Stimulated activated CD8-positive, alpha-beta memory T cell treated with anti-CD3 and anti-CD28 coated beads, Interleukin-12 subunit alpha, Interleukin-12 subunit beta, amount 100 ng/mL, for 4 hours (primary cell): ENCODE measurements around the gene PIAS4.

Source experiments
- DNase-seq: peaks from one replicate; pipeline ENCODE4 v3.0.0-alpha.2; 2020; ENCODE audit warnings: low read depth

Gene PIAS4

DNA sequence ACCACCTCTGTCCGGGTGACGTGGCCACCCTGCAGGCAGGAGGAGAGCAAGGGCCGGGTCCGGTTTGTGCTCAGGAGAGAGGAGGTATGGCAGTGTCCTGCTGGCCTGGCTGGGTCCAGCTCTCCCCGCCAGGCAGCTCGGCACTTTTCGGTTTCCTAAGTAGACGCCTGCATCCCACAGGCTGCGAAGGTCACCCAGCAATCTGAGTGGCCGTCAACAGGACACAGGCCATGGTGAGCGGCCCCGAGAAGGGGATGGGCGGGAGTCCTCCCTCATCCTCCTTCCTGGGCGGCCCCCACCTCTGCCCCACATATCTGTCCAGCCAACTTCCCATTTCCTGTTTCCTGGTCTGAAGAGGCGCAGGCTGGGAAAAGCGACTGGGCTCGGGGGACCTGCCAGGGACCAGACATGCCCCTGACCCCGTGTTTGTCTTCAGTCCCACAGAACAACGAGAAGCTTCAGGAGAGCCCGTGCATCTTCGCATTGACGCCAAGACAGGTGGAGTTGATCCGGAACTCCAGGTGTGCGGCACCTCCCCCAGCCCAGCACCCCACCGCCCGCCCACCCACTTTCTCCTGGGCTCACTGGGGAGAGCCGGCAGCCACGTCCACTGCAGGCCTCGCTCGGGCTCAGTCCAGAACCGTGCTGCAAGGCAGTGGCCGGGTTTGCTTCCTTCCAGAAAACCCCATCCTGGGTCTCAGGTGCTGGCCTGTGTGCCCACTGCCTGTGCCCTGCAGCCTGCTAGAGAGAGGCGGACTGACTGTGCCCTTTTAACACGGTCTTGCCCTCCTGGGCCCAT is 16.3 kb downstream of the PIAS4 start:
- no peak for DNase-seq

DNA sequence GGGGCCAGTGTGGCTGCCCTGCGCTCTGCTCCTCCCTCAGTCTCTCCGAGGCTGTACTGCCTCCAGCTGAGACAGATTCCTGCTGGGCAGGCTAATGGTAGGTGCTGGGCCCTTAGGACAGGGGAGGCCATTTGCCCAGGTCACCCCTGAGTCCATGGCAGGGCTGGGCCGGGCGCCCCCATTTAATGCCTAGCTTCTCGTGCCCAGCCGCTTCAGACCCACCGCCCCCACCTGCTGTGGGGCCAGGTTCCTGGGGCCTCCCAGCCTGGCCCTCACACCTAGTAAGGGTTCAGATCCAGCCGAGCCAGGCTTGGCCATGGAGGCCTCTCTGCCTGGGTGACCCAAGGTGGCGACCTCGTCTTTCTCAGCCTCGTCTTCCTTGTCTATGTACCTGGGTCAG is 17.8 kb downstream of the PIAS4 start:
- no peak for DNase-seq

DNA sequence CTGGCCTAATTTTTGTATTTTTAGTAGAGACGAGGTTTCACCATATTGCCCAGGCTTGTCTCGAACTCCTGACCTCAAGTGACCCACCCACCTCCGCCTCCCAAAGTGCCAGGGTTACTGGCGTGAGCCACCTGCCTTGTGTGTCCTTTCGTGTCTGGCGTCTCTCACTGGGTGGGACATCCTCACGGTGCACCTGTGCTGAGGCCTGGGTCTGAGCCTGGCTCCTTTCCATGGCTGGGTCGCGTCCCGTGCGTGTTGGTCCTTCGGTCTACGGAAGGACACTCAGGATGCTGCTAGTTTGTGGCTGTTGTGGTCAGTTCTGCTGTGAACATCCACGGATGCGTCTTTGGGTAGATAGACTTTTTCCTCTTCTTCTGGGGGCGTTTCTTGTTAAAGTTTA is 19.6 kb downstream of the PIAS4 start:
- DNase-seq = no peak

DNA sequence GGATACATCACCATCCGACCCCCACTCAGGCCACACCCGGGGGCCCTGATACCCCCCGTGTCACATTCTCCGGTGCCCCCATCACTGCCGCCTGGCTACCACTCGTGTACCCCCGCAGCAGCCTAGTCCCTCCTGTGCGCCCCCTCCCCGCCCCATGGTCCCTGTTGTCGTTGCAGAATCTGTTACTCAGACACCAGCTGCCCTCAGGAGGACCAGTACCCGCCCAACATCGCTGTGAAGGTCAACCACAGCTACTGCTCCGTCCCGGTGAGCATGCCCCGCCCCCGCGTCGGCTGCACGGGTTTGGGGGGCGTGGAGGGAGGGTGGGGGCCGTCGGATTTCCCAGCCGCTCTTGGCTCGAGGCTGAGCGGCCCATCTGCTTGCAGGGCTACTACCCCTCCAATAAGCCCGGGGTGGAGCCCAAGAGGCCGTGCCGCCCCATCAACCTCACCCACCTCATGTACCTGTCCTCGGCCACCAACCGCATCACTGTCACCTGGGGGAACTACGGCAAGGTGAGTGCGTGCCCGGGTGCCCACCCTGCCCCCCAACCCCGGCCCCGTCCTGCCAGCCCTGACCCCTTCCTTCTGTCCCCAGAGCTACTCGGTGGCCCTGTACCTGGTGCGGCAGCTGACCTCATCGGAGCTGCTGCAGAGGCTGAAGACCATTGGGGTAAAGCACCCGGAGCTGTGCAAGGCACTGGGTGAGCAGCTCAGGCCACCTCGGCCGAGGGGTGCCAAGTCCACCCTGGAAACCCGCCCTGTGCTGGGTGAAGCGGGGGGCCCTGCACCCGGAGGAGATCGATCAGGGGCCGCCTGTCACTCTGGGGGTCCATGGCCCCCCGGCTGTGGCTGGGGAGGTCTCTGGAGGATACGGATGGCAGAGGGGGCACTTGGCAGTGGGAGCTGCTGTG is 21.1 kb downstream of the PIAS4 start:
- no peak for DNase-seq

DNA sequence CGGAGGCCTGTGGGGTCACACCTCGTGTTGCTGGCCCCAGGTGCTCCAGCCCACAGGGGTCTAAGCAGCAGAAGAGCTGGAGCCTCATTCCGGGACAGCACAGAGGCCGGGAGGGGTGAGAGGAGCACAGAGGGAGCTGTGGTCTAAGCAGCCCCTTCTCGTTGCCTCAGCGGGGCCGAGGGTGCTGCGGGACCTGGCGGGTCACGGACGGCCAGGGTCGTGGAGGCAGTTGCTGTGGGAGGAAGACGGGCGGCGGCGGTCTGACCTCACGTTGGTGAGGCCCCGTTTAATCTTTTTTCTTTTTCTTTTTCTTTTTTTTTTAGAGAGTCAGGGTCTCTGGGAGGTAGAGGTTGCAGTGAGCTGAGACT is 21.7 kb downstream of the PIAS4 start:
- no peak for DNase-seq

DNA sequence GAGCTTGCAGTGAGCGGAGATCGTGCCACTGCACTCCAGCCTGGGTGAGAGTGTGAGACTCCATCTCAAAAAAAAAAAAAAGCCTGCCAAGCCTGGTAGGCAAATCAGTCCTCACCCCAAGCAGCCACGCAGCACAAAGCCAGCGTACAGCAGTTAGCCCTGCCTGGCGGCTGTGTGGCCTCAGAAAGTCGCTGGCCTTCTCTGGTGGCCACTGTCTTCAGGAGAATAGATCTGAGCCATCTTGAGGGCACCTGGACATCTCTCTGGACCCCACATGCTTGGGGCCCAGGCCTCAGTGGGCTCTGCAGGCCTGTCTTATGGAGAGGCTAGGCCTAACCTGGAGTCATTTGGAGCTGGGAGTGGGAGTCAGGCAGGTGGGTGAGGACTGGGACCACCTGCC is 23.0 kb downstream of the PIAS4 start:
- DNase-seq = no peak

DNA sequence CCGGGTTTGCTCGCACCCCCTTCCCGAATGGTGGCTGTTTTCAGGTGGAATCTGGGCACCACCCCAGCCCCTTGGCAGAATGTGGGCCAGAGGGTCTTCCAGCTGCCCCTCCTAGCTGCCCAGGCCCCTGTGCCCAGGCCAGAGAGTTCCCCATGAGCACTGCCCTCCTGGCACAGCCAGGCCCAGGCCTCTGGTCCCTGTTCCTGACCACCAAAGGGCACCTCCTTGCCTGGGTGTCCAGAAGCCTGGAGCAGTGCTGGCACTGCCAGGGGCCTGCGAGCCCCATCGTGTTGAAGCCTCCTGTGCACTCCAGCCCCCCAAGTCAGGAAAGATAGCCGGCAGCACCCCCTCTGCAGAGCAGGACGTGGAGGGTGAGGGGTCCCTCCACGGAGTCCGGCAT is 23.4 kb downstream of the PIAS4 start:
- DNase-seq = no peak

DNA sequence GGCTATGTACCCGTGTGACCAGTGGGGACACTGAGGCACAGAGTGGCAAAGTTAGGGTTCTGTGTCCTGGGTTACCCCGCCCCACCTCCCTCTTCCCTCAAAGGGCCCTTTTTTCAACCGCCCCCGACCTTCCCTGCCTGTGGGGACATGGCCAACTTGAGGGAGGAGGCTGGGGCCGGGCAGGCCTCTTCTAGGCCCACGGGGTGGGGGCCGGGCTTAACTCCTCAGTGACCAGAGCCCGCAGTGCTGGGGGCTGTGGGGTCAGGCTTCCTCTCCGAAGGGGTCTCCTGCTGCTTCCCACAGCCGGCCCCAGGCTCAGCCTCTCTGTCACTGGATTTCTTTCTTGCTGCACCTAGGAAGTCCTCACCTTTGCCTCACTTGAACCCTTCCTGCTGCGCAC is 23.9 kb downstream of the PIAS4 start:
- DNase-seq = no peak

DNA sequence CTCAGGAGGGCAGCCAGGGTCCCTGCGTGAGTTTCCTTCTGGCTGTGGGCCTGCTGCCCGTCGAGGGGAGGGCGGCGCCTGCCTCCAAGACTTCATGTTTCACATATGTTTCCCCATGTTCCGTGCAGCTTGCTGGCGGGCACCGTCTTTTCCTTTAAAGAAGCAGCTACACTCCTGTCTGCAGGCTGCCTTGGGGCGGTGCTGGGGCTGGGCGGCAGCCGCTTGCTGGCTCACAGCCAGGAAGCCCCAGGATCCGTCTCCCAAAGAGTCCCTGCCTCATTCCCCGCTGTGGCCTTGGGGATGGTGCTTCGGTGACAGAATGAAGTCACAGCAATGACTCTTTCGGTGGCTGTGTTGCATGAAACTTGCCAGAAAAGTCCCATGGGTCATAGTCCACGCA is 24.9 kb downstream of the PIAS4 start:
- DNase-seq = no peak

DNA sequence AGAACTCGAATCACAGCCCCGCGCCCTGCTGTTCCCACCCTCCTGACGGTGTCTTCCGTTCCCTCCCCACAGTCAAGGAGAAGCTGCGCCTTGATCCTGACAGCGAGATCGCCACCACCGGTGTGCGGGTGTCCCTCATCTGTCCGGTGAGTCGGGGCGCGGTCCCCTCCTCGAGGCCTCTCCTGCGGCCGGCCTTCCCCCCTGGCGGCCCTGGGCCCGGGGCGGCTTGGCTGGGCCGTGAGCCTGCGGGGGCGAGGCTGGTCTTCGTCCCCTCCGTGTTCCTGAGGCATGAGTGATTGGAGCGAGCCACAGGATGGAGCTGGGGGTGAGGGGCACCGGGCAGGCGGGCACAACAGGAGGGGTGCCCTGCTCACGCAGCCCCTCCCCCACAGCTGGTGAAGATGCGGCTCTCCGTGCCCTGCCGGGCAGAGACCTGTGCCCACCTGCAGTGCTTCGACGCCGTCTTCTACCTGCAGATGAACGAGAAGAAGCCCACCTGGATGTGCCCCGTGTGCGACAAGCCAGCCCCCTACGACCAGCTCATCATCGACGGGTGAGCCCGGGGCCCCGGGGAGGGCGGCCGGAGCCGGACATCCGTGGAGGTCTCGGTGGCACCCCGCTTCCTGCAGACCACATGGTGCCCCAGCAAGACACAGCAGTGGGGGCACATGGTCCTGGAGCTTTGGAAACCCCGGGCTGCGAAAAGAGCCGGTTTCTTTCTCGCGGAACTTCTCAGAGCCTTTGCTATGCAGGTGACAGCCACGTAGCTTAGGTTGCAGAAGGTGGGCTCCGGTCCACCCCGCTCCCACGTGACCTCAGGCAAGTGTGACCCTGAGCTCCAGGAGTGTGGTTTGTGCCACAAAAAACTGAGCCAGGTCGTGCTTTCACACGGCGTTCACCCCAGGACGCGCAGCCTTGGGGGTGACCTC is 25.8 kb downstream of the PIAS4 start:
- DNase-seq = no peak

DNA sequence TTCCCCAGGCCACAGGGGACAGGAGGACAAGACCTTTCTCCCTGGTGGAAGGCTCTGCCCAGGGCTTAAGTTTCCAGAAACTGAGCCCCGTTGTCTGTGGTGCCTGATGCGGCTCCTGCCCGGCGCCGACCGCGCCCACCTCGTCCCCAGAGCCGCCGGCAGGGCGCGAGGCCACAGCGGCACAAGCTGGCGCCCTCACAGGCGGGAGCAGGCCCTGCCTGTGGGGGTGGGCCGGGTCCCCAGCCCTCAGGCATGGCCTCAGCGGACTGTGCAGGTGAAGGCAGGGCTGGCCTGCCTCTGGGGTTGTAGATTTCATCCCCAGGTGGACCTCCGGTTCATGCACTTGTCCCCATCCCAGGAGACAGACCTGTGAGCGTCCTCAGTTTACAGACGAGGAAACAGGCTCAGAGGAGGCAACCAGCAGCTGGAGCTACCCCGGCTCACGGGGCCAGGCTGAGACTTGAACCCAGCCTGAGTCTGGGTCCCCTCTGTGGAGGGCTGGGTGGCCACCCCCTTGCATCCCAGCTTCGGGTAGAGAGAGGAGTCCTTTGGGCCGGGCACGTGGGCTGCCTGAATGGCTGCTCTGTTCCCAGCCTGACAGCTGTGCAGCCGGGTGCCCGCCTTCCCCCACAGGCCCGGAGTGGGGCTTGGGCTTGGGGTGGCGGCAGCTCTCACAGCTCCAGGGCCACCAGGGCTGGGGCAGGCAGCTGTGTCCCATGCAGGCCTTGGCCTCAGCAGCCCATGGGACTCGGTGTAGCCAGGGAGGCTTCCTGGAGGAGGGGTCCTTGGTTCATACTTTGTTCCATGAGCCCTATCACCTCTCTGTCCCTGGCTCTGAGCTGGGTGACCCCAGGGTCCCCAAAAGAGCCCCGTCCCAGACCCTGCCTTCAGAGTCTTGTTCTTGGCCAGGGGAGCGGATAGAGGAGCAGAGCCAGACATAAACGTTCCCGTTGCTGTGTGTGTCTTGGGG is 26.8 kb downstream of the PIAS4 start:
- DNase-seq = no peak

DNA sequence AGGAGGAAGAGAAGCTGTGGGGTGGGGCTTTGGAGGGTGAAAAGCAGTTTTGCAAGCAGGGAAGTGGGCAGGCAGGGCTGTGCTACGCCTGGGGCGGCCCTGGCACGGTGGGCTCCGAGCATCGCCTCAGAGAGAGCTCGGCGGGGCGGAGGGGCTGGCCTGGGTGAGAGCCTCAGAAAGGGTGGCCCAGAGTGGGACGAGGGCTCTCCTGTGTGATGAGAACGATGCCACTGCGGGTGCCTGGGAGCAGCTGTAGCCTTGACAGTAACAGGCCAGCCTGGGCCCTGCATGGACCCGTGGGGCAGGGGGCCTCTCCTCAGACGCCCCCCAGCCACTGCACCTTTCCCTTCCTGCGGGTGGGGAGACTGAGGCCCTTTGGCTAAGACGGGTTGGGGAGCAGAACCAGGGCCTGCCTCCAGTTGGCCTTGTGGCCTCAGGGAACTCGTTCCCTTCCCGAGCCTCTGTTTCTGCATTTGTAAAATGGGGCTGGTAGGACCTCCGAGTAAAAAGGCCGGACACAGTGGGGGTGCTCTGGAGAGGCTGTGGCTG is 27.6 kb downstream of the PIAS4 start:
- no peak for DNase-seq

DNA sequence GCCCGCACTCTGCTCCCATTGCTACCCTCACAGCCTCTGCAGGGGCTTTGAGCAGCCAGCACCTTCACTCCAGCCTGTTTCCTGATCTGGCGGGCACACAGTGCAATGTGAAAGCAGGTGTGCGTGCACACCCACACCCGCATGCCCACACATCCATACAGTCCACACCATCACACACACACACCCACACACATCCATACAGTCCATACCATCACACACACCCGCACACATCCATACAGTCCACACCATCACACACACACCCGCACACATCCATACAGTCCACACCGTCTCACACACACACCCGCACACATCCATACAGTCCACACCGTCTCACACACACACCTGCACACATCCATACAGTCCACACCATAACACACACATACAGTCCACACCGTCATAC is 28.0 kb downstream of the PIAS4 start:
- DNase-seq = no peak

DNA sequence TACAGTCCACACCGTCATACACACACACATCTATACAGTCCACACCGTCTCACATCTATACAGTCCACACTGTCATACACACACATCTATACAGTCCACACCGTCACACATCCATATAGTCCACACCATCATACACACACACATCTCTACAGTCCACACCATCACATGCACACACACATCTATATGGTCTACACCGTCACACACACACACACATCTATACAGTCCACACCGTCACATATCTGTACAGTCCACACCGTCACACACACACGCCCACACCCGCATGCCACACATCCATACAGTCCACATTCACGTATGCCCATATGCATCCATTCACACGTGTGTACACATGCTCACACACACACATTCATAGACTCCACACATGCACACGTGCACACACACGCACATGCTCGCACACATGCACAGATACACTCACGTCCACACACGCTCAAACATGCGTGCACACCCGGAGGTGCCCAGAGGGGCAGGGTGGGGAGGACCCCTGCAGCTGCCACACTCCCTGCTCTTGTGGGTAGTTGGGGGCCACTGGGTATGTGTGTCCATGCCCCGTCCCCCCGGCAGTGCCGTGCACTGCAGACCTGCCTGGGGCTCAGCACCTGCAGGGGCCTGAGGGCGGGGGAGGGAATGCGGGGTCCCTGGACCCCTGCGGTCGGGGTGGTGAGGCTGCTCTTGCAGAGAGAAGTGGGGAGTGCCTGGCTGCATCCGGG is 29.2 kb downstream of the PIAS4 start:
- DNase-seq = no peak

DNA sequence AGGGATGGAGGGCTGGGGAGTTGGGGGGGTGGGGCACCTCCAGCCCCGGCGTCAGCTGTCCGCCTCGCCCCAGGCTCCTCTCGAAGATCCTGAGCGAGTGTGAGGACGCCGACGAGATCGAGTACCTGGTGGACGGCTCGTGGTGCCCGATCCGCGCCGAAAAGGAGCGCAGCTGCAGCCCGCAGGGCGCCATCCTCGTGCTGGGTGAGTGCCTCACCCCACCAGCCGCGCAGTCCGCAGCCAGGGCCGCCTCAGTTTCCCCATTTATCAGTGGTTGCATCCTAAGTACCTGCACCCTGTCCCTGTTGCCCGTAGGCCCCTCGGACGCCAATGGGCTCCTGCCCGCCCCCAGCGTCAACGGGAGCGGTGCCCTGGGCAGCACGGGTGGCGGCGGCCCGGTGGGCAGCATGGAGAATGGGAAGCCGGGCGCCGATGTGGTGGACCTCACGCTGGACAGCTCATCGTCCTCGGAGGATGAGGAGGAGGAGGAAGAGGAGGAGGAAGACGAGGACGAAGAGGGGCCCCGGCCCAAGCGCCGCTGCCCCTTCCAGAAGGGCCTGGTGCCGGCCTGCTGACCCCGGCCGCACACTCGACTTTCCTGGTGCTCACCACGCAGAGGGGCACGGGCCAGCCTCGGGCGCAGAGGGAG is 29.9 kb downstream of the PIAS4 start:
- no peak for DNase-seq

DNA sequence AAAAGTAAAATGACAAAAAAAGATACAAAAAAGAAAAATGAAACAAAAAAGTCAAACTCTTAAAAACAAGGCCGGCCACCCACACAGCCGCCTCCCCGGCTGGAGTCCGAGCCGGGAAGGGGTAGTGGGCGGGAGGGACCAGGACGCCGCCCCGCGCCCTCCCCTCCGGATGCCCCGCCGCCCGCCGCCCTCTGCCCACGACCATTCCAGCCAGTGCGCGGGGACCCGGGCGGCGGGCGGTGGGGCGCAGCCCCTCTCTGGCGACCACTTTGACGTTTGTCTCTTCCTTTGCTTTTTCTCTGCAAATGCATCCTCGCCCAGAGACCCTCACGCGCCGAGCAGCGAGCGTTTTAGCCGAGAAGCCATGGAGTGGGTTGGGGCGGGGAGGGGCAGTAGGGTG is 30.5 kb downstream of the PIAS4 start:
- no peak for DNase-seq

DNA sequence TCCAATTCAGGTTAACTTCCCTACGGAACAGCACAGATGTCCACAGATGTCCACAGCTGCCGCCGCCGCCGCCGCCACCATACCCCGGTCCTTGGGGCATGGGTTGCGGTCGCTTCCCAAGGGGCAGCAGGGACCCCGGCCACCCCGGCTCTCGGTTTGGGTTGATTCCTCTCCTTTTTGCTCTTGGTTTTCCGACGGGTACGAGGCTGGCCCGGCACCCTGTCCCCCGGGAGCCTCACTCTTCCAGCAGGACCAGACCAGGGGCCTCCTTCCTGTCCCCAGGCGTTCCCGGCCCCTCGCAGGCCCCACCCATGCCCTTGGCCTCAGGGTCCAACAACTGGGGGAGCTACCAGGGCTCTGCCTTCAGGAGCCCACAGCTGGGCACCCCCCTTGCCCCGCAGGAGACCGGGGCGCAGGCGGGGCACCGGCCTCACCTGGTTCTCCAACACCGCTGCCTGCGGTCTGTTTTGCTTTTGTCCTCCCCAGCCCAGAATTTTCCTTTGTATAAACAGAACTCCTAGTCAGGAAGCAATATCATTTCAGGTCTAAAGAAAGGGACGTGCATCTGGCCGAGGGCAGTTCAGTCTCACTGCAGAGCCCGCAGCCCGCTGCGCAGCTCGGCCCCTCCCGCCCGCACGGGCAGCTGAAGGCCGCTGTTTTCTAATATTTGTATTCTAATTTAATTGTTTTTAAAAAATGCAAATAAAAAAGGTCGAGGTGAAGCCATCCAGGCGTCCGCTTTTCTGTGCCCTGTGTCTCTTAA is 31.3 kb downstream of the PIAS4 start:
- DNase-seq = no peak

DNA sequence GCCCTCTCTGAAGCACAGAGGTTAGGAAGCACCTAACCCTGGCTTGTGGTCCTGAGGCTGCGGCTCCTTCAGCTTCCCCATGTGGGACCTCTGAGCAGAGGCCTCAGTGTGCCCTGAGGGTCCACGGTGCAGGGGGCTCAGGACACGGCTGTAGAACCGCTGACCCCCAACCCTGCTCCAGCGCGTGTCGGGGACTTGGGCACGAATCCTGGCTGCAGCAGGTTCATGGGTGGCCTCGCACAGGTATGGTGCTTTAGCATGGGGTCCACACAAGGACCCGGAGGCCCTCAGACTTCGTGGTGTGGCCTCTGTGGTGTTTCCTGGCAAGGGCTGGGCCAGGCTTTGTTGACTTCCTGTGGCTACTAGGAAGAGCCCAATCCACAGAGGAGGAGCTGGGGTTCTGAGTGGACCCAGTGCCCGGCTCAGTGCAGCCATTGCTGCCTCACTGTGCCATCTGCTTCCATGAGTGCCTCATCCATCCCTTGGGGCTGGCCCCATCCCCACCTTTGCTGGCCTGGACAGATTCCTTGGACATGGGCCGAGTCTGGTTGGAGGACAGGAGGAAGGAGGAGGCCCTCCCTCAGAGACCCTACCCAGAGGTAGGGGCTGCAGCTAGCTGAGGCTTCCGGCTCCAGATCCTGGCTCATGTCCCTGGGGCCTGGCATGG is 34.7 kb downstream of the PIAS4 start:
- DNase-seq = no peak
